SKM-1 treated with dmso at 0.1 percent for 144 hours (cell line): ENCODE results near the gene DCTN4.
A peak's percentile ranks its signal among the peaks of the same experiment; 100 is the strongest.
"Not testable (repeated sequence)": the region's sequence is repeated elsewhere in the genome, so short reads cannot be mapped to it uniquely, and the experiment has no call there.

Experiments used
- DNase-seq: peaks from one replicate; lab custom pipeline; 2025; ENCODE audit not compliant: unreplicated experiment; lab: John Stamatoyannopoulos, UW

Gene DCTN4

GRCh38 chr5:150758531-150759333, at the start of gene DCTN4:
DCTN4 (minus strand) TSS chr5:150759017; CDS start chr5:150758993, 24 bp downstream.
- DNase-seq, result peak; percentile 99

- DNase-seq, result no peak
These were observed 45.6 kb upstream of the DCTN4 start for GRCh38 chr5:150804388-150804787.

- peak; percentile 72 for DNase-seq
These were observed 42.5 kb upstream of the DCTN4 start for GRCh38 chr5:150801117-150801927.

- no peak for DNase-seq
These were observed 38.6 kb upstream of the DCTN4 start for GRCh38 chr5:150797384-150797783.

GRCh38 chr5:150794927-150795326, 36.1 kb upstream of the DCTN4 start:
- DNase-seq, result no peak

GRCh38 chr5:150793423-150793888, 34.6 kb upstream of the DCTN4 start:
- DNase-seq, result not testable (repeated sequence)

GRCh38 chr5:150791536-150791935, 32.7 kb upstream of the DCTN4 start:
- no peak for DNase-seq

- peak; percentile 85 for DNase-seq
These were observed 31.3 kb upstream of the DCTN4 start for GRCh38 chr5:150789943-150790611.

GRCh38 chr5:150789450-150789849, 30.6 kb upstream of the DCTN4 start:
- DNase-seq, result no peak

- DNase-seq, result no peak
These were observed 30.2 kb upstream of the DCTN4 start for GRCh38 chr5:150788977-150789376.

GRCh38 chr5:150787656-150788055, 28.8 kb upstream of the DCTN4 start:
- peak; percentile 81 for DNase-seq

GRCh38 chr5:150786876-150787275, 28.1 kb upstream of the DCTN4 start:
- DNase-seq, result no peak

GRCh38 chr5:150785950-150786349, 27.1 kb upstream of the DCTN4 start:
- no peak for DNase-seq

GRCh38 chr5:150783422-150783928, 24.7 kb upstream of the DCTN4 start:
- DNase-seq, result peak; percentile 80

- no peak for DNase-seq
These were observed 24.0 kb upstream of the DCTN4 start for GRCh38 chr5:150782850-150783249.

GRCh38 chr5:150781706-150782614, 23.1 kb upstream of the DCTN4 start:
- no peak for DNase-seq

- peak; percentile 31 for DNase-seq
These were observed 22.0 kb upstream of the DCTN4 start for GRCh38 chr5:150780816-150781221.

GRCh38 chr5:150780187-150780692, 21.4 kb upstream of the DCTN4 start:
- DNase-seq, result no peak

GRCh38 chr5:150779397-150780186, 20.8 kb upstream of the DCTN4 start:
- no peak for DNase-seq
